GM19452 (cell line): ENCODE data around the gene ERN2.
"Not testable (repeated sequence)": the region's sequence is repeated elsewhere in the genome, so short reads cannot be mapped to it uniquely, and the experiment has no call there.

Experiments used
- ATAC-seq: cut with Tn5 transposase; IDR thresholded peaks from one replicate; pipeline ENCODE4 v1.9.1; 2021; ENCODE audit not compliant: unreplicated experiment

Gene ERN2

GRCh38 chr16:23722613-23723240 is 9.7 kb upstream of the ERN2 start:
- ATAC-seq, result not testable (repeated sequence)

- ATAC-seq, result no peak
Measured at GRCh38 chr16:23716484-23716883, 3.5 kb upstream of the ERN2 start.

GRCh38 chr16:23711785-23712184 is 1.2 kb downstream of the ERN2 start:
- no peak for ATAC-seq

GRCh38 chr16:23710504-23710903 is 2.5 kb downstream of the ERN2 start:
- no peak for ATAC-seq

GRCh38 chr16:23710008-23710407 is 3.0 kb downstream of the ERN2 start:
- ATAC-seq, result no peak

GRCh38 chr16:23709536-23709935 is 3.5 kb downstream of the ERN2 start:
- ATAC-seq, result no peak

GRCh38 chr16:23706439-23706838 is 6.6 kb downstream of the ERN2 start:
- no peak for ATAC-seq

GRCh38 chr16:23705517-23705902 is 7.5 kb downstream of the ERN2 start:
- ATAC-seq, result no peak

- no peak for ATAC-seq
Measured at GRCh38 chr16:23704772-23705516, 8.1 kb downstream of the ERN2 start.

- ATAC-seq, result no peak
Measured at GRCh38 chr16:23702951-23703350, 10.1 kb downstream of the ERN2 start.

GRCh38 chr16:23701045-23701444 is 12.0 kb downstream of the ERN2 start:
- no peak for ATAC-seq

- ATAC-seq, result no peak
Measured at GRCh38 chr16:23700509-23700908, 12.5 kb downstream of the ERN2 start.

GRCh38 chr16:23700093-23700492 is 12.9 kb downstream of the ERN2 start:
- no peak for ATAC-seq

- ATAC-seq, result no peak
Measured at GRCh38 chr16:23699100-23699499, 13.9 kb downstream of the ERN2 start.

- no peak for ATAC-seq
Measured at GRCh38 chr16:23695756-23696155, 17.3 kb downstream of the ERN2 start.

GRCh38 chr16:23694644-23695373 is 18.2 kb downstream of the ERN2 start:
- no peak for ATAC-seq

- ATAC-seq, result no peak
Measured at GRCh38 chr16:23694265-23694643, 18.8 kb downstream of the ERN2 start.

GRCh38 chr16:23692190-23692837 is 20.7 kb downstream of the ERN2 start:
- no peak for ATAC-seq

GRCh38 chr16:23691483-23692189 is 21.4 kb downstream of the ERN2 start:
- ATAC-seq, result no peak

GRCh38 chr16:23690771-23691482 is 22.1 kb downstream of the ERN2 start:
- ATAC-seq, result no peak
